T-helper 1 cell treated with Interleukin-12 subunit alpha and Interleukin-12 subunit beta and Interleukin-4 antibody, amounts not matched to agents 30 ng/mL and 1 ng/mL, for 36 hours (primary cell): ENCODE measurements around the gene FAM120B. TPM values are rescaled to one million over a fixed set of nuclear protein-coding genes. Genes with fewer than 3 reads are reported as not detected.
"Not testable (repeated sequence)": the region's sequence is repeated elsewhere in the genome, so short reads cannot be mapped to it uniquely, and the experiment has no call there.

Experiments used
- intact Hi-C: fragments of 100-400 bp; cut with micrococcal nuclease; formaldehyde crosslinking; loops from one replicate; pipeline ENCODE4 v1.15.1; 2024
- total RNA-seq: library from RNA; stranded (reverse); gene quantifications from 2 replicates; pipeline ENCODE4 v1.2.3, GENCODE V29; 2022

FAM120B gene
- total RNA-seq, 1 donor from 2014 or later = 27.8 TPM

- intact Hi-C loops = not testable (repeated sequence)
Measured at GRCh38 chr6:170351456-170351855, 44.9 kb downstream of the FAM120B start.

- intact Hi-C loops = not testable (repeated sequence)
Measured at GRCh38 chr6:170355190-170355589, 48.6 kb downstream of the FAM120B start.

- intact Hi-C loops = no loop called here
Measured at GRCh38 chr6:170355661-170356060, 49.1 kb downstream of the FAM120B start.

- intact Hi-C loops = no loop called here
Measured at GRCh38 chr6:170357812-170358211, 51.3 kb downstream of the FAM120B start.

GRCh38 chr6:170358496-170358895, 51.9 kb downstream of the FAM120B start:
- intact Hi-C loops = no loop called here

GRCh38 chr6:170360476-170360875, 53.9 kb downstream of the FAM120B start:
- intact Hi-C loops = no loop called here

- intact Hi-C loops = no loop called here
Measured at GRCh38 chr6:170361335-170361734, 54.8 kb downstream of the FAM120B start.

- intact Hi-C loops = no loop called here
Measured at GRCh38 chr6:170362121-170362520, 55.6 kb downstream of the FAM120B start.

GRCh38 chr6:170363255-170363654, 56.7 kb downstream of the FAM120B start:
- intact Hi-C loops = no loop called here

- intact Hi-C loops = no loop called here
Measured at GRCh38 chr6:170365121-170365520, 58.6 kb downstream of the FAM120B start.

GRCh38 chr6:170365593-170365992, 59.0 kb downstream of the FAM120B start:
- intact Hi-C loops = no loop called here

- intact Hi-C loops = no loop called here
Measured at GRCh38 chr6:170366248-170366960, 59.8 kb downstream of the FAM120B start.

GRCh38 chr6:170367241-170367640, 60.7 kb downstream of the FAM120B start:
- intact Hi-C loops = no loop called here

GRCh38 chr6:170368544-170368943, 62.0 kb downstream of the FAM120B start:
- intact Hi-C loops = no loop called here

- intact Hi-C loops = no loop called here
Measured at GRCh38 chr6:170369403-170369802, 62.8 kb downstream of the FAM120B start.

GRCh38 chr6:170370416-170370815, 63.9 kb downstream of the FAM120B start:
- intact Hi-C loops = no loop called here

- intact Hi-C loops = no loop called here
Measured at GRCh38 chr6:170371080-170371479, 64.5 kb downstream of the FAM120B start.

- intact Hi-C loops = no loop called here
Measured at GRCh38 chr6:170371588-170371987, 65.0 kb downstream of the FAM120B start.

GRCh38 chr6:170372380-170373325, 66.1 kb downstream of the FAM120B start:
- intact Hi-C loops = no loop called here

- intact Hi-C loops = no loop called here
Measured at GRCh38 chr6:170374571-170375444, 68.2 kb downstream of the FAM120B start.

- intact Hi-C loops = no loop called here
Measured at GRCh38 chr6:170375661-170376060, 69.1 kb downstream of the FAM120B start.
